WTC11 (cell line): ENCODE data around the gene CDIP1. TPM values are rescaled to one million over a fixed set of nuclear protein-coding genes. Genes with fewer than 3 reads are reported as not detected.
A peak's percentile ranks its signal among the peaks of the same experiment; 100 is the strongest.

ENCODE experiments used
- ATAC-seq: fragments of 200-7000 bp; cut with Tn5 transposase; 2 replicates; pipeline ENCODE4 v1.10.0; 2021; ENCODE audit warnings: mild to moderate bottlenecking, moderate library complexity
- CTCF ChIA-PET: fragments of 300-600 bp; sonication (Branson Sonifier 250); formaldehyde crosslinking; loops from one replicate; lab custom pipeline; 2021; ENCODE audit warnings: antibody characterized with exemption; lab: Charles Lee
- POLR2A ChIA-PET: fragments of 350-600 bp; sonication (Branson Sonifier 250); formaldehyde crosslinking; loops from one replicate; lab custom pipeline; 2021; ENCODE audit warnings: antibody characterized with exemption; lab: Charles Lee
- DNase-seq: peaks from one replicate; pipeline ENCODE4 v3.0.0; 2021; ENCODE audit warnings: low spot score
- H3K27ac Mint-ChIP-seq: 2 replicates; pipeline ENCODE4 v1.8.0; 2021; ENCODE audit warnings: mixed read lengths
- H3K27me3 Mint-ChIP-seq: 2 replicates; pipeline ENCODE4 v1.8.0; 2021; ENCODE audit warnings: low read depth, mild to moderate bottlenecking, moderate library complexity, mixed read lengths
- H3K36me3 Mint-ChIP-seq: 2 replicates; pipeline ENCODE4 v1.8.0; 2021; ENCODE audit warnings: mixed read lengths
- H3K4me1 Mint-ChIP-seq: 2 replicates; pipeline ENCODE4 v1.8.0; 2022; ENCODE audit warnings: mixed read lengths
- H3K4me3 Mint-ChIP-seq: 2 replicates; pipeline ENCODE4 v1.8.0; 2021; ENCODE audit warnings: mild to moderate bottlenecking, moderate library complexity, mixed read lengths
- H3K9me3 Mint-ChIP-seq: 2 replicates; pipeline ENCODE4 v1.8.0; 2021; ENCODE audit warnings: mixed read lengths
- ATF1 ChIP-seq: sonication (generic); formaldehyde crosslinking; IDR thresholded peaks from 2 replicates; pipeline ENCODE4 v1.8.1; 2023; ENCODE audit warnings: mild to moderate bottlenecking, moderate library complexity, missing genetic modification reagents
- CREM ChIP-seq: sonication (generic); formaldehyde crosslinking; IDR thresholded peaks from 2 replicates; pipeline ENCODE4 v1.8.1; 2022; ENCODE audit warnings: mild to moderate bottlenecking, missing genetic modification reagents, moderate library complexity
- ELF4 ChIP-seq: sonication (generic); formaldehyde crosslinking; IDR thresholded peaks from 2 replicates; pipeline ENCODE4 v1.8.1; 2022; ENCODE audit warnings: low read depth, mild to moderate bottlenecking, moderate library complexity, missing genetic modification reagents
- FOXJ3 ChIP-seq: sonication (generic); formaldehyde crosslinking; IDR thresholded peaks from 2 replicates; pipeline ENCODE4 v1.9.0; 2021; ENCODE audit warnings: missing genetic modification reagents, mild to moderate bottlenecking, borderline replicate concordance
- GTF2I ChIP-seq: fragments of 250-450 bp; sonication (Bioruptor Pico); conservative IDR thresholded peaks from 2 replicates; pipeline ENCODE4 v1.4.0; 2021; ENCODE audit warnings: mild to moderate bottlenecking
- IRF2 ChIP-seq: sonication (generic); formaldehyde crosslinking; IDR thresholded peaks from 2 replicates; pipeline ENCODE4 v1.8.0; 2022; ENCODE audit warnings: low read depth, missing genetic modification reagents, borderline replicate concordance
- KAT7 ChIP-seq: sonication (generic); formaldehyde crosslinking; IDR thresholded peaks from 2 replicates; pipeline ENCODE4 v1.8.1; 2023; ENCODE audit warnings: missing genetic modification reagents, mild to moderate bottlenecking, borderline replicate concordance
- MXD4 ChIP-seq: fragments of 250-450 bp; sonication (Bioruptor Pico); IDR thresholded peaks from 2 replicates; pipeline ENCODE4 v1.8.0; 2021; ENCODE audit warnings: mild to moderate bottlenecking, moderate library complexity, borderline replicate concordance
- MYBL2 ChIP-seq: sonication (generic); formaldehyde crosslinking; IDR thresholded peaks from 2 replicates; pipeline ENCODE4 v1.8.1; 2023; ENCODE audit warnings: mild to moderate bottlenecking, moderate library complexity, missing genetic modification reagents
- NR1H2 ChIP-seq: sonication (generic); formaldehyde crosslinking; IDR thresholded peaks from 2 replicates; pipeline ENCODE4 v1.9.0; 2021; ENCODE audit warnings: mild to moderate bottlenecking, moderate library complexity, missing genetic modification reagents
- OVOL2 ChIP-seq: fragments of 250-450 bp; sonication (Bioruptor Pico); IDR thresholded peaks from 2 replicates; pipeline ENCODE4 v1.9.0; 2021; ENCODE audit warnings: mild to moderate bottlenecking, borderline replicate concordance
- RELA ChIP-seq: sonication (generic); formaldehyde crosslinking; IDR thresholded peaks from 2 replicates; pipeline ENCODE4 v1.8.1; 2022; ENCODE audit warnings: missing genetic modification reagents, mild to moderate bottlenecking, borderline replicate concordance
- TCF7 ChIP-seq: sonication (generic); formaldehyde crosslinking; IDR thresholded peaks from 2 replicates; pipeline ENCODE4 v1.8.0; 2022; ENCODE audit warnings: mild to moderate bottlenecking, low read depth, missing genetic modification reagents, moderate library complexity
- TEAD4 ChIP-seq: sonication (generic); formaldehyde crosslinking; IDR thresholded peaks from 2 replicates; pipeline ENCODE4 v1.8.0; 2022; ENCODE audit warnings: mild to moderate bottlenecking, missing genetic modification reagents
- TP53 ChIP-seq: sonication (generic); formaldehyde crosslinking; IDR thresholded peaks from 2 replicates; pipeline ENCODE4 v1.8.1; 2023; ENCODE audit warnings: mild to moderate bottlenecking, missing genetic modification reagents
- ZNF121 ChIP-seq: sonication (generic); formaldehyde crosslinking; IDR thresholded peaks from 2 replicates; pipeline ENCODE4 v1.8.0; 2023; ENCODE audit warnings: missing genetic modification reagents
- total RNA-seq: library from RNA; stranded (reverse); gene quantifications from 3 replicates; pipeline ENCODE4 v1.2.3, GENCODE V29; 2021
- TF ChIP-seq, protein P1 (sequence below): sonication (generic); formaldehyde crosslinking; IDR thresholded peaks from 2 replicates; pipeline ENCODE4 v1.8.0; 2022; ENCODE audit warnings: mild to moderate bottlenecking, missing genetic modification reagents
- TF ChIP-seq, protein P2 (sequence below): sonication (generic); formaldehyde crosslinking; IDR thresholded peaks from 2 replicates; pipeline ENCODE4 v1.8.0; 2022; ENCODE audit warnings: mild to moderate bottlenecking, missing genetic modification reagents
- TF ChIP-seq, protein P3 (sequence below): sonication (generic); formaldehyde crosslinking; IDR thresholded peaks from 2 replicates; pipeline ENCODE4 v1.8.1; 2022; ENCODE audit warnings: low read depth, mild to moderate bottlenecking, moderate library complexity, missing genetic modification reagents, borderline replicate concordance
- TF ChIP-seq, protein P4 (sequence below): sonication (generic); formaldehyde crosslinking; IDR thresholded peaks from 2 replicates; pipeline ENCODE4 v1.8.0; 2022; ENCODE audit warnings: mild to moderate bottlenecking, missing genetic modification reagents
- TF ChIP-seq, protein P5 (sequence below): fragments of 250-450 bp; sonication (Bioruptor Pico); IDR thresholded peaks from 2 replicates; pipeline ENCODE4 v2.1.2; 2022; ENCODE audit warnings: mild to moderate bottlenecking, moderate library complexity
- TF ChIP-seq, protein P6 (sequence below): sonication (generic); formaldehyde crosslinking; IDR thresholded peaks from 2 replicates; pipeline ENCODE4 v1.8.1; 2023; ENCODE audit warnings: mild to moderate bottlenecking, missing genetic modification reagents
- TF ChIP-seq, protein P7 (sequence below): sonication (generic); formaldehyde crosslinking; IDR thresholded peaks from 2 replicates; pipeline ENCODE4 v1.8.0; 2022; ENCODE audit warnings: missing genetic modification reagents
- TF ChIP-seq, protein P8 (sequence below): sonication (generic); formaldehyde crosslinking; IDR thresholded peaks from 2 replicates; pipeline ENCODE4 v1.8.0; 2022; ENCODE audit warnings: mild to moderate bottlenecking, missing genetic modification reagents

The CDIP1 gene
- total RNA-seq, 1 experiment from 2014 or later: 68.9 TPM

DNA sequence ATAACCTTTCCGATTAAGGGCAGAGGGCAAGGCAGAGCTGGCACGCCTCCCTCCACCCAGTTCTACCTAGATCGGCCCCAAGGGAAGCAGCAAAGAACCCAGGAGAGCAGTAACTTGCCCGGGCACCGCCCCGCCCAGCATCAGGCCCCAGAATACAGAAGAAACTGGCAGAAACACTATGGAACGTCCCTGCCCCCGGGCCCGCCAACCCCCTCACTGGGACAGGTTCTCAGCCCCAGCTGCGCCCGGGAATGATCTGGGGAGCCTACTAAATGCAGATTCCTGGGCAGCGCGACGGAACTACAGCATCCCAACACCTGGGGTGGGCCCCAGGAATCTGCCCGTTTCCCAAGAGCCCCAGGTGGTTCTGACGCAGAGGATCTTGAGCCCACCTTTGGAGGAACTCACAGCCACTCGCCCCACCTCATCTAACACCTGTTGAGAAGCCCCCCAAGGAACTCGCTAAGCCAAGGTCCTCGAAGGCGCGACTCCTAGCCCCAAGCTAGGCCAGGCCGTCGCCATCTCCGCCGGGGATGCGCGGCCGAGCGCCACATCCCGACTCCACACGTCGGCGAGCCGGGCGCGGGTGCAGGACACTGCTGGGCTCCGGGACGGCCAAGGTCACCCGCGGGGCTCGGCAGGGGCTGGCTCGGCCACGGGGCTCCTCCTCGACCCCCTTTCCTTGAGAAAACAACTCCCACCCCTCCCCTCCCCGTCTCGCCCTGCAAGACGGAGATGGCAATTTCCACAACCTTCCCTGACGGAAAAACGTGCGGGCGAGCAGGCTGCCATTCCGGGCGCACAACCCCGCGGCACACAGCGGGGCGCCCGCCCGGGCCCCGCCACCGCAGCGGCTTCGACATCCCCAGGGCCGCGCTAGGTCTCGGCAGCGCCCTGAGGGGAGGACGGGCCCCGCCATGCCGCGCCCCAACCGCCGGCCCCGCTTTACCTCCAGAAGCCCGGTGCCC, 913 bp downstream of the CDIP1 start:
- H3K27me3 Mint-ChIP-seq: peaks cover 32% of the 10 kb centered on the region
- H3K4me1 Mint-ChIP-seq: peaks cover 30% of the 10 kb centered on the region
- DNase-seq (peak; percentile 54), ATAC-seq (peak; percentile 46)
- ChIA-PET POLR2A (interaction anchor here (1.1 to 2.0 kb wide), 7 partner anchors 11 to 87 kb away, joined by 3 to 15 read pairs (median 5); partner anchors contain the start of gene MGRN1), CTCF (interaction anchor here (0.8 to 4.0 kb wide), 10 partner anchors 8 to 197 kb away, joined by 4 to 23 read pairs (median 6); partner anchors contain the start of genes ANKS3, DNAAF8 and MGRN1)
- H3K36me3 Mint-ChIP-seq: peaks cover 37% of the 10 kb centered on the region
- H3K27ac Mint-ChIP-seq: peak overlapping the region; percentile 65; the same call in 1 of the 2 replicates
- H3K4me3 Mint-ChIP-seq: peak overlapping the region; percentile 80
- H3K9me3 Mint-ChIP-seq: peaks cover 14% of the 10 kb centered on the region
- TF ChIP-seq, protein P1, sequence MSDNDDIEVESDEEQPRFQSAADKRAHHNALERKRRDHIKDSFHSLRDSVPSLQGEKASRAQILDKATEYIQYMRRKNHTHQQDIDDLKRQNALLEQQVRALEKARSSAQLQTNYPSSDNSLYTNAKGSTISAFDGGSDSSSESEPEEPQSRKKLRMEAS (CRISPR knock-in tag): peak; percentile 50; the same call in 1 of the 2 replicates
- TF ChIP-seq TCF7 (CRISPR knock-in tag) (no peak), NR1H2 (no peak), GTF2I (CRISPR knock-in tag) (no peak), FOXJ3 (CRISPR knock-in tag) (no peak), IRF2 (CRISPR knock-in tag) (no peak), CREM (CRISPR knock-in tag) (no peak), ELF4 (no peak), TP53 (CRISPR knock-in tag) (no peak), ZNF121 (CRISPR knock-in tag) (no peak), MXD4 (CRISPR knock-in tag) (no peak), ATF1 (0 out of 2 replicates have a peak, but pooled peaks have one; percentile 22), OVOL2 (CRISPR knock-in tag) (no peak), KAT7 (CRISPR knock-in tag) (peak; percentile 96; the same call in 1 of the 2 replicates), MYBL2 (CRISPR knock-in tag) (no peak), RELA (no peak), TEAD4 (CRISPR knock-in tag) (no peak)
- TF ChIP-seq, protein P2, sequence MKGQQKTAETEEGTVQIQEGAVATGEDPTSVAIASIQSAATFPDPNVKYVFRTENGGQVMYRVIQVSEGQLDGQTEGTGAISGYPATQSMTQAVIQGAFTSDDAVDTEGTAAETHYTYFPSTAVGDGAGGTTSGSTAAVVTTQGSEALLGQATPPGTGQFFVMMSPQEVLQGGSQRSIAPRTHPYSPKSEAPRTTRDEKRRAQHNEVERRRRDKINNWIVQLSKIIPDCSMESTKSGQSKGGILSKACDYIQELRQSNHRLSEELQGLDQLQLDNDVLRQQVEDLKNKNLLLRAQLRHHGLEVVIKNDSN (CRISPR knock-in tag): 0 out of 2 replicates have a peak, but pooled peaks have one; percentile 37
- TF ChIP-seq, protein P3, sequence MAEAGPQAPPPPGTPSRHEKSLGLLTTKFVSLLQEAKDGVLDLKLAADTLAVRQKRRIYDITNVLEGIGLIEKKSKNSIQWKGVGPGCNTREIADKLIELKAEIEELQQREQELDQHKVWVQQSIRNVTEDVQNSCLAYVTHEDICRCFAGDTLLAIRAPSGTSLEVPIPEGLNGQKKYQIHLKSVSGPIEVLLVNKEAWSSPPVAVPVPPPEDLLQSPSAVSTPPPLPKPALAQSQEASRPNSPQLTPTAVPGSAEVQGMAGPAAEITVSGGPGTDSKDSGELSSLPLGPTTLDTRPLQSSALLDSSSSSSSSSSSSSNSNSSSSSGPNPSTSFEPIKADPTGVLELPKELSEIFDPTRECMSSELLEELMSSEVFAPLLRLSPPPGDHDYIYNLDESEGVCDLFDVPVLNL: no peak
- TF ChIP-seq, protein P4, sequence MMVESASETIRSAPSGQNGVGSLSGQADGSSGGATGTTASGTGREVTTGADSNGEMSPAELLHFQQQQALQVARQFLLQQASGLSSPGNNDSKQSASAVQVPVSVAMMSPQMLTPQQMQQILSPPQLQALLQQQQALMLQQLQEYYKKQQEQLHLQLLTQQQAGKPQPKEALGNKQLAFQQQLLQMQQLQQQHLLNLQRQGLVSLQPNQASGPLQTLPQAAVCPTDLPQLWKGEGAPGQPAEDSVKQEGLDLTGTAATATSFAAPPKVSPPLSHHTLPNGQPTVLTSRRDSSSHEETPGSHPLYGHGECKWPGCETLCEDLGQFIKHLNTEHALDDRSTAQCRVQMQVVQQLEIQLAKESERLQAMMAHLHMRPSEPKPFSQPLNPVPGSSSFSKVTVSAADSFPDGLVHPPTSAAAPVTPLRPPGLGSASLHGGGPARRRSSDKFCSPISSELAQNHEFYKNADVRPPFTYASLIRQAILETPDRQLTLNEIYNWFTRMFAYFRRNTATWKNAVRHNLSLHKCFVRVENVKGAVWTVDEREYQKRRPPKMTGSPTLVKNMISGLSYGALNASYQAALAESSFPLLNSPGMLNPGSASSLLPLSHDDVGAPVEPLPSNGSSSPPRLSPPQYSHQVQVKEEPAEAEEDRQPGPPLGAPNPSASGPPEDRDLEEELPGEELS (CRISPR knock-in tag): no peak
- TF ChIP-seq, protein P5, sequence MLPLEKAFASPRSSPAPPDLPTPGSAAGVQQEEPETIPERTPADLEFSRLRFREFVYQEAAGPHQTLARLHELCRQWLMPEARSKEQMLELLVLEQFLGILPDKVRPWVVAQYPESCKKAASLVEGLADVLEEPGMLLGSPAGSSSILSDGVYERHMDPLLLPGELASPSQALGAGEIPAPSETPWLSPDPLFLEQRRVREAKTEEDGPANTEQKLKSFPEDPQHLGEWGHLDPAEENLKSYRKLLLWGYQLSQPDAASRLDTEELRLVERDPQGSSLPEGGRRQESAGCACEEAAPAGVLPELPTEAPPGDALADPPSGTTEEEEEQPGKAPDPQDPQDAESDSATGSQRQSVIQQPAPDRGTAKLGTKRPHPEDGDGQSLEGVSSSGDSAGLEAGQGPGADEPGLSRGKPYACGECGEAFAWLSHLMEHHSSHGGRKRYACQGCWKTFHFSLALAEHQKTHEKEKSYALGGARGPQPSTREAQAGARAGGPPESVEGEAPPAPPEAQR (CRISPR knock-in tag): no peak
- TF ChIP-seq, protein P6, sequence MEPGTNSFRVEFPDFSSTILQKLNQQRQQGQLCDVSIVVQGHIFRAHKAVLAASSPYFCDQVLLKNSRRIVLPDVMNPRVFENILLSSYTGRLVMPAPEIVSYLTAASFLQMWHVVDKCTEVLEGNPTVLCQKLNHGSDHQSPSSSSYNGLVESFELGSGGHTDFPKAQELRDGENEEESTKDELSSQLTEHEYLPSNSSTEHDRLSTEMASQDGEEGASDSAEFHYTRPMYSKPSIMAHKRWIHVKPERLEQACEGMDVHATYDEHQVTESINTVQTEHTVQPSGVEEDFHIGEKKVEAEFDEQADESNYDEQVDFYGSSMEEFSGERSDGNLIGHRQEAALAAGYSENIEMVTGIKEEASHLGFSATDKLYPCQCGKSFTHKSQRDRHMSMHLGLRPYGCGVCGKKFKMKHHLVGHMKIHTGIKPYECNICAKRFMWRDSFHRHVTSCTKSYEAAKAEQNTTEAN (CRISPR knock-in tag): no peak
- TF ChIP-seq, protein P7, sequence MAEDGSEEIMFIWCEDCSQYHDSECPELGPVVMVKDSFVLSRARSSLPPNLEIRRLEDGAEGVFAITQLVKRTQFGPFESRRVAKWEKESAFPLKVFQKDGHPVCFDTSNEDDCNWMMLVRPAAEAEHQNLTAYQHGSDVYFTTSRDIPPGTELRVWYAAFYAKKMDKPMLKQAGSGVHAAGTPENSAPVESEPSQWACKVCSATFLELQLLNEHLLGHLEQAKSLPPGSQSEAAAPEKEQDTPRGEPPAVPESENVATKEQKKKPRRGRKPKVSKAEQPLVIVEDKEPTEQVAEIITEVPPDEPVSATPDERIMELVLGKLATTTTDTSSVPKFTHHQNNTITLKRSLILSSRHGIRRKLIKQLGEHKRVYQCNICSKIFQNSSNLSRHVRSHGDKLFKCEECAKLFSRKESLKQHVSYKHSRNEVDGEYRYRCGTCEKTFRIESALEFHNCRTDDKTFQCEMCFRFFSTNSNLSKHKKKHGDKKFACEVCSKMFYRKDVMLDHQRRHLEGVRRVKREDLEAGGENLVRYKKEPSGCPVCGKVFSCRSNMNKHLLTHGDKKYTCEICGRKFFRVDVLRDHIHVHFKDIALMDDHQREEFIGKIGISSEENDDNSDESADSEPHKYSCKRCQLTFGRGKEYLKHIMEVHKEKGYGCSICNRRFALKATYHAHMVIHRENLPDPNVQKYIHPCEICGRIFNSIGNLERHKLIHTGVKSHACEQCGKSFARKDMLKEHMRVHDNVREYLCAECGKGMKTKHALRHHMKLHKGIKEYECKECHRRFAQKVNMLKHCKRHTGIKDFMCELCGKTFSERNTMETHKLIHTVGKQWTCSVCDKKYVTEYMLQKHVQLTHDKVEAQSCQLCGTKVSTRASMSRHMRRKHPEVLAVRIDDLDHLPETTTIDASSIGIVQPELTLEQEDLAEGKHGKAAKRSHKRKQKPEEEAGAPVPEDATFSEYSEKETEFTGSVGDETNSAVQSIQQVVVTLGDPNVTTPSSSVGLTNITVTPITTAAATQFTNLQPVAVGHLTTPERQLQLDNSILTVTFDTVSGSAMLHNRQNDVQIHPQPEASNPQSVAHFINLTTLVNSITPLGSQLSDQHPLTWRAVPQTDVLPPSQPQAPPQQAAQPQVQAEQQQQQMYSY (CRISPR knock-in tag): no peak
- TF ChIP-seq, protein P8, sequence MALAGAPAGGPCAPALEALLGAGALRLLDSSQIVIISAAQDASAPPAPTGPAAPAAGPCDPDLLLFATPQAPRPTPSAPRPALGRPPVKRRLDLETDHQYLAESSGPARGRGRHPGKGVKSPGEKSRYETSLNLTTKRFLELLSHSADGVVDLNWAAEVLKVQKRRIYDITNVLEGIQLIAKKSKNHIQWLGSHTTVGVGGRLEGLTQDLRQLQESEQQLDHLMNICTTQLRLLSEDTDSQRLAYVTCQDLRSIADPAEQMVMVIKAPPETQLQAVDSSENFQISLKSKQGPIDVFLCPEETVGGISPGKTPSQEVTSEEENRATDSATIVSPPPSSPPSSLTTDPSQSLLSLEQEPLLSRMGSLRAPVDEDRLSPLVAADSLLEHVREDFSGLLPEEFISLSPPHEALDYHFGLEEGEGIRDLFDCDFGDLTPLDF (CRISPR knock-in tag): no peak
